ENCODE measurements around the gene MAEA. TPM values are rescaled to one million over a fixed set of nuclear protein-coding genes. Genes with fewer than 3 reads are reported as not detected.

The MAEA gene
- total and polyA plus RNA-seq, 2 experiments from 2014 or later: 49.8 to 99.0 TPM

DNA sequence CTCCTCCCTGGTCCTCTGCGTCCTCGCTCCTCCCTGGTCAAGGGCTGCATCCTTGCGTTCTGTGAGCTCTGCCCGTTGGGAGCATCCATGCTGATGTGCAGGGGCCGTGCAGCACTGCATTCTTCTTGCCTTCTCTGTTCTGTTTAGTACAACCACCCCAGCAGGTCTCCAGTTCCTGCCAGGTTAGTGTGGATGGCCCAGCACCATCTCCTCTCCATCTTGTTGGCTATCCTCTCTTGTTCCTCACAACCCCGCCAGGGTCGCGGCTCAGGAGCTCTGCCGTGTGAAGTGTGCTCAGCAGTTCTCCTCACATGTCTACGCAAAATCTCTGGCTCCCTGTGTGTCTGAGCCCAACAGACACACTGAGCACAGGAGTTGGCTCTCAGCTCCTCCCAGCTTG lies 10.4 kb upstream of the MAEA start:
- Mint-ChIP-seq H3K27ac (no peak overlapping the region), H3K4me1 (no peaks in the 10 kb centered on the region), H3K27me3 (ENCODE audit: insufficient read depth, low read depth, poor library complexity) (peaks cover 9% of the 10 kb centered on the region), H3K9me3 (peaks cover 51% of the 10 kb centered on the region), H3K4me3 (no peak overlapping the region), H3K36me3 (ENCODE audit: low read depth) (peaks cover 4% of the 10 kb centered on the region; the same call in 2 of the 3 replicates)
- no peaks in the 10 kb centered on the region for H3K79me2 ChIP-seq (replicated peaks; ENCODE audit: insufficient read depth)
- H3K4me2 ChIP-seq: no peak overlapping the region
- H4K20me1 ChIP-seq (replicated peaks; ENCODE audit: insufficient read depth): no peaks in the 10 kb centered on the region
- no peaks in the 10 kb centered on the region for H3F3A ChIP-seq (replicated peaks; ENCODE audit: low read depth)
- no peak overlapping the region for H3K27ac ChIP-seq (ENCODE audit: low read depth)
- H3K4me3 ChIP-seq: no peak overlapping the region
- no peaks in the 10 kb centered on the region; the same call in 1 of the 2 replicates for H3K9me2 ChIP-seq (ENCODE audit: insufficient read depth)
- no peaks in the 10 kb centered on the region for H3K36me3 ChIP-seq (ENCODE audit: insufficient read depth)
- no peaks in the 10 kb centered on the region for H3K4me1 ChIP-seq (ENCODE audit: insufficient read depth)
- TF ChIP-seq NANOG (IDR thresholded peaks at IDR 0.05; ENCODE audit: borderline replicate concordance): no peak
- no peak for TF ChIP-seq ZNF331 (CRISPR knock-in tag; IDR thresholded peaks at IDR 0.05; ENCODE audit: low read depth)
- no peak for TF ChIP-seq STAT1 (IDR thresholded peaks at IDR 0.05; ENCODE audit: unreplicated experiment)
- TF ChIP-seq, protein P1, sequence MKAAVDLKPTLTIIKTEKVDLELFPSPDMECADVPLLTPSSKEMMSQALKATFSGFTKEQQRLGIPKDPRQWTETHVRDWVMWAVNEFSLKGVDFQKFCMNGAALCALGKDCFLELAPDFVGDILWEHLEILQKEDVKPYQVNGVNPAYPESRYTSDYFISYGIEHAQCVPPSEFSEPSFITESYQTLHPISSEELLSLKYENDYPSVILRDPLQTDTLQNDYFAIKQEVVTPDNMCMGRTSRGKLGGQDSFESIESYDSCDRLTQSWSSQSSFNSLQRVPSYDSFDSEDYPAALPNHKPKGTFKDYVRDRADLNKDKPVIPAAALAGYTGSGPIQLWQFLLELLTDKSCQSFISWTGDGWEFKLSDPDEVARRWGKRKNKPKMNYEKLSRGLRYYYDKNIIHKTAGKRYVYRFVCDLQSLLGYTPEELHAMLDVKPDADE (IDR thresholded peaks at IDR 0.05): no peak
- TF ChIP-seq ZNF114 (CRISPR knock-in tag; IDR thresholded peaks at IDR 0.05): no peak
- no peak for TF ChIP-seq CREB1 (CRISPR knock-in tag; IDR thresholded peaks at IDR 0.05; ENCODE audit: low read depth)
- TF ChIP-seq, protein P2, sequence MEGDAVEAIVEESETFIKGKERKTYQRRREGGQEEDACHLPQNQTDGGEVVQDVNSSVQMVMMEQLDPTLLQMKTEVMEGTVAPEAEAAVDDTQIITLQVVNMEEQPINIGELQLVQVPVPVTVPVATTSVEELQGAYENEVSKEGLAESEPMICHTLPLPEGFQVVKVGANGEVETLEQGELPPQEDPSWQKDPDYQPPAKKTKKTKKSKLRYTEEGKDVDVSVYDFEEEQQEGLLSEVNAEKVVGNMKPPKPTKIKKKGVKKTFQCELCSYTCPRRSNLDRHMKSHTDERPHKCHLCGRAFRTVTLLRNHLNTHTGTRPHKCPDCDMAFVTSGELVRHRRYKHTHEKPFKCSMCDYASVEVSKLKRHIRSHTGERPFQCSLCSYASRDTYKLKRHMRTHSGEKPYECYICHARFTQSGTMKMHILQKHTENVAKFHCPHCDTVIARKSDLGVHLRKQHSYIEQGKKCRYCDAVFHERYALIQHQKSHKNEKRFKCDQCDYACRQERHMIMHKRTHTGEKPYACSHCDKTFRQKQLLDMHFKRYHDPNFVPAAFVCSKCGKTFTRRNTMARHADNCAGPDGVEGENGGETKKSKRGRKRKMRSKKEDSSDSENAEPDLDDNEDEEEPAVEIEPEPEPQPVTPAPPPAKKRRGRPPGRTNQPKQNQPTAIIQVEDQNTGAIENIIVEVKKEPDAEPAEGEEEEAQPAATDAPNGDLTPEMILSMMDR (conservative IDR thresholded peaks at IDR 0.05; ENCODE audit: low read depth in 2 of 2): no peak
- TF ChIP-seq, protein P3, sequence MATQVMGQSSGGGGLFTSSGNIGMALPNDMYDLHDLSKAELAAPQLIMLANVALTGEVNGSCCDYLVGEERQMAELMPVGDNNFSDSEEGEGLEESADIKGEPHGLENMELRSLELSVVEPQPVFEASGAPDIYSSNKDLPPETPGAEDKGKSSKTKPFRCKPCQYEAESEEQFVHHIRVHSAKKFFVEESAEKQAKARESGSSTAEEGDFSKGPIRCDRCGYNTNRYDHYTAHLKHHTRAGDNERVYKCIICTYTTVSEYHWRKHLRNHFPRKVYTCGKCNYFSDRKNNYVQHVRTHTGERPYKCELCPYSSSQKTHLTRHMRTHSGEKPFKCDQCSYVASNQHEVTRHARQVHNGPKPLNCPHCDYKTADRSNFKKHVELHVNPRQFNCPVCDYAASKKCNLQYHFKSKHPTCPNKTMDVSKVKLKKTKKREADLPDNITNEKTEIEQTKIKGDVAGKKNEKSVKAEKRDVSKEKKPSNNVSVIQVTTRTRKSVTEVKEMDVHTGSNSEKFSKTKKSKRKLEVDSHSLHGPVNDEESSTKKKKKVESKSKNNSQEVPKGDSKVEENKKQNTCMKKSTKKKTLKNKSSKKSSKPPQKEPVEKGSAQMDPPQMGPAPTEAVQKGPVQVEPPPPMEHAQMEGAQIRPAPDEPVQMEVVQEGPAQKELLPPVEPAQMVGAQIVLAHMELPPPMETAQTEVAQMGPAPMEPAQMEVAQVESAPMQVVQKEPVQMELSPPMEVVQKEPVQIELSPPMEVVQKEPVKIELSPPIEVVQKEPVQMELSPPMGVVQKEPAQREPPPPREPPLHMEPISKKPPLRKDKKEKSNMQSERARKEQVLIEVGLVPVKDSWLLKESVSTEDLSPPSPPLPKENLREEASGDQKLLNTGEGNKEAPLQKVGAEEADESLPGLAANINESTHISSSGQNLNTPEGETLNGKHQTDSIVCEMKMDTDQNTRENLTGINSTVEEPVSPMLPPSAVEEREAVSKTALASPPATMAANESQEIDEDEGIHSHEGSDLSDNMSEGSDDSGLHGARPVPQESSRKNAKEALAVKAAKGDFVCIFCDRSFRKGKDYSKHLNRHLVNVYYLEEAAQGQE (IDR thresholded peaks at IDR 0.05; ENCODE audit: unreplicated experiment): no peak
- no peak for TF ChIP-seq POLR2AphosphoS5 (IDR thresholded peaks at IDR 0.05; ENCODE audit: low read depth)
- no peaks in the 10 kb centered on the region for H3K27me3 ChIP-seq (ENCODE audit: insufficient read depth)
- DNase-seq (ENCODE audit: low spot score): no peak
- ATAC-seq: no peak
- H2AFZ ChIP-seq: no peak overlapping the region

DNA sequence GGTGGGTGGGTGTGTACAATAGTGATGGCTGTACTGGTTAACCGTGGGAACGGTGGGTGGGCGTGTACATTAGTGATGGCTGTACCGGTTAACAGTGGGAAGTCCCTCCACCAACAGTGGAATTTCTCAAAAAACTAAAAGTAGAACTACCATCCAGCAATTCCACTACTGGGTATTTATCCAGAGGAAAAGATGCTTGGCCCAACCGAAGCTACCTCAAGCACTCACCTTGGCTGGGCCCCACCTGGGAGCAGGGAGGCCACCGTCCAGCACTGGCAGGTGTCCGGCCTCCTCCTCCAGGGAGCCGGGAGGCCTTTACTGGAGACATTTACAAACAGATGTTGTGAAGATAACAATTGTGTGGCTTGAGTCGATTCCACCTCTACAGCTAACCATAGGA lies 6.0 kb upstream of the MAEA start:
- H3K36me3 Mint-ChIP-seq (ENCODE audit: low read depth): peaks cover 17% of the 10 kb centered on the region
- DNase-seq (ENCODE audit: low spot score) (no peak), ATAC-seq (no peak)
- H3K4me3 Mint-ChIP-seq: no peak overlapping the region
- H3K4me2 ChIP-seq: no peak overlapping the region
- TF ChIP-seq POLR2AphosphoS5 (IDR thresholded peaks at IDR 0.05; ENCODE audit: low read depth) (no peak), ZNF114 (CRISPR knock-in tag; IDR thresholded peaks at IDR 0.05) (no peak)
- no peak overlapping the region for H3K27ac ChIP-seq (ENCODE audit: low read depth)
- peaks cover 14% of the 10 kb centered on the region for H3K27me3 Mint-ChIP-seq (ENCODE audit: insufficient read depth, low read depth, poor library complexity)
- H3K4me1 ChIP-seq (ENCODE audit: insufficient read depth): no peaks in the 10 kb centered on the region
- no peak overlapping the region for H3K4me3 ChIP-seq
- H3K4me1 Mint-ChIP-seq: no peaks in the 10 kb centered on the region; the same call in 2 of the 3 replicates
- peaks cover 58% of the 10 kb centered on the region for H3K9me3 Mint-ChIP-seq
- no peak overlapping the region for H2AFZ ChIP-seq
- no peak overlapping the region for H3K27ac Mint-ChIP-seq
- no peaks in the 10 kb centered on the region for H4K20me1 ChIP-seq (replicated peaks; ENCODE audit: insufficient read depth)
- H3K36me3 ChIP-seq (ENCODE audit: insufficient read depth): no peaks in the 10 kb centered on the region
- no peaks in the 10 kb centered on the region for H3K79me2 ChIP-seq (replicated peaks; ENCODE audit: insufficient read depth)
- 0 out of 2 replicates have a peak, but pooled peaks cover 7% of the 10 kb centered on the region for H3K9me2 ChIP-seq (ENCODE audit: insufficient read depth)
- H3F3A ChIP-seq (replicated peaks; ENCODE audit: low read depth): no peaks in the 10 kb centered on the region
- no peaks in the 10 kb centered on the region for H3K27me3 ChIP-seq (ENCODE audit: insufficient read depth)
